Stimulated activated CD8-positive, alpha-beta memory T cell treated with anti-CD3 and anti-CD28 coated beads, Interleukin-15, amount 100 ng/mL, for 48 hours (primary cell): Measurements from ENCODE around the gene ICA1.

ENCODE experiments used
- DNase-seq, 2 donors: peaks; one replicate each; pipeline ENCODE4 v3.0.0-alpha.2; 2020; ENCODE audit warnings: low read depth in 2 of 2

ICA1 gene

DNA sequence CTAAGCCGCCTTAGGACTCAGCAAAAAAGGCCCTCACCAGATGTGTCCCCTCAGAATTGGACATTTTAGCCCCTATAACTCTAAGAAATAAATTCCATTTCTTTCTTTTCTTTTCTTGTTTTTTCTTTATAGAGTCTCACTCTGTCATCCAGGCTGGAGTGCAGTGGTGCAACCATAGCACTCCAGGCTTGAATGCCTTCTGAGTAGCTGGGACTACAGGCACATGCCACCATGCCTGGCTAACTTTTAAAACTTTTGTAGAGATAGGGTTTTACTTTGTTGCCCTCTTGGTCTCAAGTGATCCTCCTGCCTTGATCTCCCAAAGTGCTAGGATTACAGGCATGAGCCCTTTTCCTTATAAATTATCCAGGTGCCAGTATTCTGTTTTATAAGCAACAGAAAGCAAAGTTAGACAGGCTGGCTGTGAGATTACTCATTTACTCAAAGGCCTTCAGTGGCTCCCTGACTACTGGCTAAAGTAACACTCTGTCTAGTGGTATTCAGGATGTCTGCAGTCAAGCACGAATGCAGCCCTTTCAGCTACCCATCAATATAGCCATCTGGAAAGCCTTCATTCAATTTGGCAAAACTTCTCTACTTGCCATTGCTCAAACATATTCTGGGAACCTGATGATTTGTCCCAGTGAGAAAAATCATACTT, 128.6 kb downstream of the ICA1 start:
- DNase-seq = no peak

- DNase-seq = no peak
Observed at GRCh38 chr7:8131694-8132605, 130.0 kb downstream of the ICA1 start.

DNA sequence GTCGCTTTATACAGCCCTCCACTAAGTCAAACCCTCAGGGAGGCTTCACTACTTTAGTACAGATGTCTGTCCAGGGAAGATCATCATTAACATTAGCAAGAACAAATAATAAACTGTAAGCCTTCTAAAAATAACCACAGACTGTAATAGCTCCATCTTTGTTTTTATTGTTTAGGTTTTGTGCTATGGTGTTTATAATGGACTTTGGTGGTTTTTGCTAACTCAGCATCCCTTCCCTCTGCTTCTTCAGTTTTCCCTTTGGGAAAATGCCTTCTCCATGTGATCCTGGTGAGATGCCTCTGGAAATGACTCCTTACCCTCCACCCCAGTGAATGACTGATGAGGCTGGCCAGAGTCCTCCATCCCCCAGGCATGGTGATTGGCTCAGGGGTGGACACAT, 131.3 kb downstream of the ICA1 start:
- no peak for DNase-seq

DNA sequence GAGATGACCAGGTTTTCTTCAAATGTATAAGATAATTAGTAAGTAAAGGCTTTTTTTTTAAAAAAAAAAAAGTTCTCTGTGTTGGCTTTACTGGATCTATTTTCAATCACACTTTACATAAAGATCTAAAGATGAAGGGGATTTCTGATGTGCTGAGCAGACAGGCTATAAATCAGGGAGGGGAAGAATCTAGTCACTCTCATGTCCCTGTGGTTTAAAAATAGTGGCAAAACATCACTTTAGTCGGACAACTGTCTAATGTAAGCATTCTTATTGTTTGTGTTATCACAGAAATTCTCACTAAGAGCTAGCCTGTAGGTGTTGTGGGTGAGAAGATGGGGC, 132.7 kb downstream of the ICA1 start:
- no peak for DNase-seq

- DNase-seq = no peak
Observed at GRCh38 chr7:8128449-8129317, 133.3 kb downstream of the ICA1 start.

- DNase-seq = no peak
Observed at GRCh38 chr7:8126601-8127167, 135.3 kb downstream of the ICA1 start.

- DNase-seq = peak; percentile 74 to 77
Observed at GRCh38 chr7:8125680-8126444, 136.1 kb downstream of the ICA1 start.

GRCh38 chr7:8121243-8121642, 140.7 kb downstream of the ICA1 start:
- no peak for DNase-seq

GRCh38 chr7:8120390-8121058, 141.4 kb downstream of the ICA1 start:
- DNase-seq = no peak

DNA sequence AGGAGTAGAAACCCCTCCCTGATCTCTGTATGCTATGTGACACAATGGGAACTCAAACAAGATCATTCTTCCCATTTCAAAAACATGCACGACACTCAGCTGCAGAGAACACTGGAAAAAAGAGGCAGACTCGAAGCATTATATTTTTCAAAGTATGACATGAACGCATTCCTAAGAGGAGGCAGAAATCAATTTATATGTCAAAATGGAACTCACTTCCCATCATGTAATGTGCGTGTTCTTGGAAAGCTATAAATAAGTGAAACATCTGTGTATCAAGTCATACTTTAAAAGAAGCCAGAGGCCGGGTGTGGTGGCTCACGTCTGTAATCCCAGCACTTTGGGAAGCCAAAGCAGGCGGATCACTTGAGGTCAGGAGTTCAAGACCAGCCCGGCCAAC, 142.7 kb downstream of the ICA1 start:
- no peak for DNase-seq

DNA sequence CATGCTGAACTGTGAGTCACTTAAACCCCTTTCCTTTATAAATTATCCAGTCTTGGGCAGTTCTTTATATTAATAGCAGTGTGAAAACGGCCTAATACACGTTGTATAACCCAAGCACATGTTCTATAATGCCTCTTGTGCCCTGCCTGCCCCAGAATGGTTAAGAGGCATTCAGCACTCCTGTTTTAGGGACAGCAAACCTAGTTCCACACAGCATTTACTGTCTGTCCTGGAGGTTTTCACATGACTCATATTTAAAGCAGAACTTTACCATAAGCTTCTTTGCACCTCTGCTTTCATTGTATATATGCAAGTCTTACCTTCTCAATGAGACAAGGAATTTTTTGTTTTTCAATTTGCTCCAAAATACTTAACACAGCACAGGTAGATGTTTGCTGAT, 144.8 kb downstream of the ICA1 start:
- DNase-seq = no peak

DNA sequence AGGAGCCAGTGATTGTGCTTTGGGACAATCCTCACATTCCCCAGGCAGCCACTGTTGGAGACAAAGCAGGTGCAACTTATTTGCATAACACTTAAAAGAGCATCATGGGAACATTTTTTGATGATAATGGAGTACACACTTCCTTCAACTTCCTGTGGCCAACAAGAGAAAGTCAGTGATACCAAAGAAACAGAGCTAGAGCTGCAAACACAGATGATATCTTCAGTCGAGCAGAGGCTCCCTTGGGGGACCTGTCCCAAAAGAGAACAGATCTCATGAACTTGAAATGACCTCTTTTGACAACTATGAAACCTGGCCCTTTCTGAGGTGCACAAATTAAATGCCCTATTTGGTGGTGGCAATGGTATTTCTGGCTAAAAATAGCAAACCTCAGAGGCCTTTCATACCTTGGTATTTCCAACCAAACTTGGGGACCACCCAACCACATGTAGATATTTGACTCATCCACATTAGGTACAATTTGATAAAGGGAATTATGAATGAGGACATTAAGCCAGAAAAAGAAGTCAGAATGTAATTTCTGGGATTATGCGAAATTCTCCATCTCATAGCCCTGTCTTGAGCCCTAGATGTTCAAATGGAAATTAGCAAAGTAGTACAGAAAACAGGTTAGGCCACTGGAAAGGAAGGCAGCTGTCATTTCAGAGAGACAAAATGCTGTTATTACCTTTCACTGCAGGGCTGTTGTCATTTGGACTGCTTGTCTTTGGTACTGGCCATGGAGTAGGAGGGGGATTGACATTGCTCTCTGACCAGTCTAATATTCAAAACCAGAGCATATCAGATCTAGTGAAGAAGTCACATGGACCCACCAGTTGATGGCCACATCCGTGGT, 146.2 kb downstream of the ICA1 start:
- no peak for DNase-seq

DNA sequence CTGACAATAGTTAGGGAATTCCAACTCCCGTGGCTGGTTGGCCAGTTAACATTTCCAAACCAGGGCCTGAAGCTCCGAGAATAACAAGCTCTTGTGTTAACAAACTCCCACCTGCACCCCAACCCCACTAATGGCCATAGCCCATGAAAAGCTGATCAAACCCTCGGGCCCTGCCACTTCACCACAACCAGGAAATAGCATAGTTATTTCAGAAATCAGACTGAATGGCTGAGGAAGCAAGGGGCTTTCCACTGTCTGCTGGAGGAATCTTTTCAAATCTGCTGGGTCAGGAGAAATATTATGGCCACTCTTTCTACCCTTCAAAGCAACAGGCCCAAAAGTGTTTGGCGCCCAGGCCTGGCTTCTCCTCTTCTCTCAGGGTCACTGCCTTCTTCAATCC, 147.8 kb downstream of the ICA1 start:
- DNase-seq = no peak

DNA sequence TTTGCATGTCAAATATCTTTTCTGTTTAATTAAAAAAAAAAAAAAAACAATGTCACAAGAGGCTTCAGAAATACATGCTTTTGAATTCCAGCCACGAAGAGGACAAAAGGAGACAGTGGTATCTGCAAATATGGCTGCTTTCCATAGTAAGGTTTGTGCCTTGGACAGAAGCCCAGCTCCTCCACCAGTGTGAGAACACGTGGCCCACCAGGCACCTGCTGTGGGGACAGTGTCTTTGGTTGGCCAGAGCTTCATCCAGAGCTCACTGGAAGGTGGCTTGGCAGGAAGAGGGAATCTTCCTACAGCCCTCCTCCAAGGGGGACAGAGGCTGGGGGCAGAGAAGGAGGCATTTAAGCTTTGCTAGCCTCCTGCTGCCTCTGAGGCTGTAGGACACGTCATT, 148.8 kb downstream of the ICA1 start:
- no peak for DNase-seq

- no peak for DNase-seq
Observed at GRCh38 chr7:8112685-8113084, 149.3 kb downstream of the ICA1 start.

- DNase-seq = no peak
Observed at GRCh38 chr7:8111282-8111960, 150.5 kb downstream of the ICA1 start.

DNA sequence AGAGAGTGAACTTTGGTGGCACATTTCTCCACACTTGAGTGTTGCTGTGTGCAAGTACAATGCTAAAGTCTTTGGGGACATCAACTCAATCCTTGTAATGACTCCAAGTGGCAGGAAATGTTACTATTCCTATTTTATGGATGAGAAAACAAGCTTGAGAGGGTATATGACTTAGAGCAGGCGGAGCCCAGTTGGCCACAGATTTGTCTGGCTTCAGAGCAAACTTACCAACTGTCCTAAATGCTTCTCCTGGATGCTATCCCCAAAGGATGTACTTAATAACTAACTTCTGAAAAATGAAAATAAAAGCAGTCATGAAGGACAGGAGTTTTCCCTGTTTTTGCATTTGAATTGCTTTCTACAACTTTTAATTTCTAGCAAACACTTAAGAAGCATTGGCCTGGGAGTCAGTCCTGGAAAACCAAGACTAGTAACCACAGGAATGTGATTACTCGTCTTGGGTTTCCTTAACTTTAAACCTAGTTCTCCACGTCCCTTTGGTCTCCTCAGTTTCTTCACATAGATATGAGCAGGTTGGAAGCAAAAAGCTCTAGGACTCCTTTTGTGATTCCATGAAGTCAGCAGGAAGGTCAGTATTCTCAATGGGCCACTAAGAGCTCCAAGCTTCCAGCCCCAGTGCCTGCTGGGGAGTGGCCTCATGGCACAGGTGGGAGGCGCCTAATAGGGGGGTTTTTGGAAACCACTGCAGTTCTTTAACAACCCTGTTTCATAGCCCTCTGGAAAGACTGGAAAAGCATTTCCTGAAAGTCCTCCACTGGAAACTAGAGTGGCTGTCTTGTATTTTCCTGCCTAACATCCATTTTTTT, 152.6 kb downstream of the ICA1 start:
- DNase-seq = no peak

GRCh38 chr7:8105449-8106095, 156.4 kb downstream of the ICA1 start:
- DNase-seq = no peak
